GM12878 (cell line): ENCODE data around the gene GALK1. TPM values are rescaled to one million over a fixed set of nuclear protein-coding genes. Genes with fewer than 3 reads are reported as not detected.

Experiments
- ATF7 ChIP-seq: fragments of 450-650 bp; IDR thresholded peaks from 2 replicates; pipeline ENCODE4 v1.6.1; 2016; ENCODE audit warnings: low read depth, mild to moderate bottlenecking
- E4F1 ChIP-seq: fragments of 450-650 bp; IDR thresholded peaks from 2 replicates; pipeline ENCODE4 v1.6.1; 2018; ENCODE audit warnings: borderline replicate concordance, mild to moderate bottlenecking; ENCODE audit not compliant: partially characterized antibody
- ETV6 ChIP-seq, 2 experiments: fragments of 450-650 bp in 1 of 2; IDR thresholded peaks in 1 of 2; conservative IDR thresholded peaks in 1 of 2; 2 replicates each; pipeline ENCODE4 v1.6.1; 2014; ENCODE audit warnings: antibody characterized with exemption in 1 of 2, borderline replicate concordance in 1 of 2, low read depth in 1 of 2, mild to moderate bottlenecking in 1 of 2, moderate library complexity in 1 of 2
- FOS ChIP-seq: IDR thresholded peaks from 3 replicates; pipeline ENCODE4 v1.6.1; 2011; ENCODE audit warnings: borderline replicate concordance; ENCODE audit not compliant: insufficient read length; ENCODE audit errors: extremely low read depth
- FOXK2 ChIP-seq: fragments of 450-650 bp; IDR thresholded peaks from 2 replicates; pipeline ENCODE4 v1.6.1; 2017; ENCODE audit warnings: mild to moderate bottlenecking, moderate library complexity
- HCFC1 ChIP-seq: fragments of 150-350 bp; IDR thresholded peaks from 2 replicates; pipeline ENCODE4 v1.6.1; 2014; ENCODE audit warnings: low read length
- IRF5 ChIP-seq: fragments of 450-650 bp; IDR thresholded peaks from 2 replicates; pipeline ENCODE4 v1.6.1; 2017; ENCODE audit warnings: borderline replicate concordance
- KLF5 ChIP-seq: fragments of 450-650 bp; IDR thresholded peaks from 2 replicates; pipeline ENCODE4 v1.6.1; 2014; ENCODE audit warnings: mild to moderate bottlenecking; ENCODE audit not compliant: partially characterized antibody
- MEF2A ChIP-seq: IDR thresholded peaks from 2 replicates; pipeline ENCODE4 v1.6.1; 2011; ENCODE audit warnings: low read depth, mild to moderate bottlenecking, low read length, moderate library complexity; ENCODE audit not compliant: insufficient read depth
- MEF2B ChIP-seq: fragments of 450-650 bp; IDR thresholded peaks from 2 replicates; pipeline ENCODE4 v1.6.1; 2018; ENCODE audit warnings: mild to moderate bottlenecking, moderate library complexity; ENCODE audit not compliant: partially characterized antibody, poor library complexity, severe bottlenecking
- NFIC ChIP-seq: IDR thresholded peaks from 2 replicates; pipeline ENCODE4 v1.6.1; 2012; ENCODE audit warnings: low read depth, mild to moderate bottlenecking, inconsistent platforms, low read length, moderate library complexity
- PML ChIP-seq: IDR thresholded peaks from 2 replicates; pipeline ENCODE4 v1.6.1; 2012; ENCODE audit warnings: low read length, inconsistent platforms
- RB1 ChIP-seq: fragments of 450-650 bp; formaldehyde crosslinking; IDR thresholded peaks from 2 replicates; pipeline ENCODE4 v1.6.1; 2017; ENCODE audit warnings: mild to moderate bottlenecking, borderline replicate concordance
- REST ChIP-seq: IDR thresholded peaks from 2 replicates; pipeline ENCODE4 v1.6.1; 2012; ENCODE audit warnings: mild to moderate bottlenecking, low read depth, low read length
- RUNX3 ChIP-seq: IDR thresholded peaks from 2 replicates; pipeline ENCODE4 v1.6.1; 2012; ENCODE audit warnings: low read length, inconsistent platforms
- SREBF1 ChIP-seq: IDR thresholded peaks from 2 replicates; pipeline ENCODE4 v1.6.1; 2012; ENCODE audit warnings: mild to moderate bottlenecking, low read length
- SRF ChIP-seq, 2 experiments: IDR thresholded peaks; 2 replicates each; pipeline ENCODE4 v1.6.1; 2011; ENCODE audit warnings: low read depth in 2 of 2, low read length in 2 of 2, mild to moderate bottlenecking in 1 of 2, moderate library complexity in 1 of 2
- YBX1 ChIP-seq: fragments of 450-650 bp; IDR thresholded peaks from 2 replicates; pipeline ENCODE4 v1.6.1; 2016; ENCODE audit warnings: antibody characterized with exemption
- polyA plus RNA-seq, 11 experiments: library from polyadenylated mRNA; depleted of rRNA in 4 of 11; unstranded in 6 of 11; stranded (reverse) in 5 of 11; fragments of >200 nt; fragmentation: Nextera tagmentation in 4 of 11; fragmentation: Illumina TruSeq in 1 of 11; extraction: Ambion mirVana in 4 of 11; extraction: Trizol in 1 of 11; gene quantifications; 1 replicate in 1 of 11; 2 replicates in 10 of 11; pipeline versions ENCODE4 v1.2.1 to v1.2.3, GENCODE V29; 2011 to 2016; ENCODE audit warnings: inconsistent platforms in 2 of 11, missing spikeins in 2 of 11, low read depth in 1 of 11
- total RNA-seq, 4 experiments: library from RNA; depleted of rRNA in 3 of 4; stranded (reverse); fragments of >200 nt in 3 of 4; fragmentation: Illumina TruSeq in 1 of 4; extraction: Trizol in 1 of 4; gene quantifications; 2 replicates each; pipeline versions ENCODE4 v1.2.1 to v1.2.3, GENCODE V29; 2013 to 2021
- TF ChIP-seq, protein P1 (sequence below): fragments of 450-650 bp; IDR thresholded peaks from 2 replicates; pipeline ENCODE4 v1.6.1; 2016; ENCODE audit warnings: mild to moderate bottlenecking

The GALK1 gene
- total and polyA plus RNA-seq, 10 of the 15 experiments (the other 5 are each of a cell fraction or from before 2014, with no cell fraction given) = 0.21 to 43.8 (median 21.4) TPM

- no peak for TF ChIP-seq ETV6 (conservative IDR thresholded peaks at IDR 0.05 in 1 of 2, IDR thresholded peaks at IDR 0.05 in 1 of 2; ENCODE audit: borderline replicate concordance in 1 of 2, low read depth in 1 of 2)
- TF ChIP-seq MEF2B = peak; percentile 62
- TF ChIP-seq NFIC = no peak
- TF ChIP-seq KLF5 = no peak
- TF ChIP-seq YBX1 = no peak
- TF ChIP-seq HCFC1 = no peak; the same call in 1 of the 2 replicates
- TF ChIP-seq E4F1 = no peak
- no peak for TF ChIP-seq REST
- no peak for TF ChIP-seq SRF (IDR thresholded peaks at IDR 0.05; ENCODE audit: low read depth in 2 of 2, low read length in 2 of 2)
- no peak for TF ChIP-seq PML
- peak; percentile 53; the same call in 1 of the 2 replicates for TF ChIP-seq RB1
- no peak for TF ChIP-seq RUNX3
- no peak for TF ChIP-seq FOS
- no peak for TF ChIP-seq ATF7
- no peak for TF ChIP-seq FOXK2
- TF ChIP-seq, protein P1, sequence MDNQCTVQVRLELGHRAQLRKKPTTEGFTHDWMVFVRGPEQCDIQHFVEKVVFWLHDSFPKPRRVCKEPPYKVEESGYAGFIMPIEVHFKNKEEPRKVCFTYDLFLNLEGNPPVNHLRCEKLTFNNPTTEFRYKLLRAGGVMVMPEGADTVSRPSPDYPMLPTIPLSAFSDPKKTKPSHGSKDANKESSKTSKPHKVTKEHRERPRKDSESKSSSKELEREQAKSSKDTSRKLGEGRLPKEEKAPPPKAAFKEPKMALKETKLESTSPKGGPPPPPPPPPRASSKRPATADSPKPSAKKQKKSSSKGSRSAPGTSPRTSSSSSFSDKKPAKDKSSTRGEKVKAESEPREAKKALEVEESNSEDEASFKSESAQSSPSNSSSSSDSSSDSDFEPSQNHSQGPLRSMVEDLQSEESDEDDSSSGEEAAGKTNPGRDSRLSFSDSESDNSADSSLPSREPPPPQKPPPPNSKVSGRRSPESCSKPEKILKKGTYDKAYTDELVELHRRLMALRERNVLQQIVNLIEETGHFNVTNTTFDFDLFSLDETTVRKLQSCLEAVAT = no peak
- TF ChIP-seq SREBF1 = no peak
- no peak for TF ChIP-seq IRF5
- no peak for TF ChIP-seq MEF2A
These were observed 15.2 kb downstream of the GALK1 start (continued) for GRCh38 chr17:75749545-75750389.
